ENCODE results near the gene SLC25A13.

Gene SLC25A13

GRCh38 chr7:96322847-96323461 lies 1.1 kb upstream of the SLC25A13 start:
- DNase-seq, result no peak

DNA sequence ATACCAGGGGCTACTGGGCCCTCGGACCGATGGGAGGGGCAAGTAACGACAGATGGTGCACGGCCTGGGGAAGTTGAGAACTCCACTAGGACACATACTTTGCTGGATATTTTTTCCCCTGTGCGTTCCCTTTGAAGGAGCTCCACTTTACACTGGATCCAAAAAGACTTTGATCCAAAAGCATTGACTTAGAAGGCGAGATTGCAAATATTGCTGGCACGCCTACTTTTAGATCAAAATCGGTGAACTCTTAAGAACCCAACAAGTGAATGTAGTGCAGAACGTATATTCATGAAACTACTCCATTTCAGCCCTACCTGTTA lies 436 bp upstream of the SLC25A13 start:
- DNase-seq, result no peak

DNA sequence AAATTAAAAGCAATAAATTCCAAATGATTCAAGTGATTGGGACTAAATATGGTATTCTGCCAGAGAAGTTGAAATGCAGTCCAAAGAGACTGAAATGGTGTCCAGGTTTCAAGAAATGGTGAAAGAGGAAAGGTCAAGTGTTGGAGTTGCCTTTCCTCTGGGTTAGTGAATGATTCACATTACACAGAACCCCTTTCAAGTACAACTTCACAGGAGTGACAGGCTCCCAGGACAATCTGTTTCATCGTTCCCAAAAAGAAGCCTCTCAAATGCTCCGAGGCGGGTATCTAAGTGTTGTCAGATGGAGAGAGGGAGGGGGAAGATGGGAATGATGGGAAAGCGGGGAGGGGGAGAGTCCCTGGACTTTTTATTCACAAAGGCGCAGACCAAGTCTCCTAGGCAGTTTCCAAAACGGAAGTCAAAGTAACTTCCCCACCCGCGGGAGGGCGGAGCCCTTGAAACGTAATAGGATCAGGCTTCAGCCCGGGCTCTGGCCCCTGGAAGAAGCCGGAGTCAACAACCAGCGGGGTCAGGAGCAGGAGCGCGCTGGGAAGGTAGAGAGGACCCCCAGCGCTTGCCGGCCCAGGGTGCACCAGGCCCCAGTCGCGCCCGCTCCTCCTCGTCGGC lies 754 bp downstream of the SLC25A13 start:
- peak; percentile 47 for DNase-seq

DNA sequence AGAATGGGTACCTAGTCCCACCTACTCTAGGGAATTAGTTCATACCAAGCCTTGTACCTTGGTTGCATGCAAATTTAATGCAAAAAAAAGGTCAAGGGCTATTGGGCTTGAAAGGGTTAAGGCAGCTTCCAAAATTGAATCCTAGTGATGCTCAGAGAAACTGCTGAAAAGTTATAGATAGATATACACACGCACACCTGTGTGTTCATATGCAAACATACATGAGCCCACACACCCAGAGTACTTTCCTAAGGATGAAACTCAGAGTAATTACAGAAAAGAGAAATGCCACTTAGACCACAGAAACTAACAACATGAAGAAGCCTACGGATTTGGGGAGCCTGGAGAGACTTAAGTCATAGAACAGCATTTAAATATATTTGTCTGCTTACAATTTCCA lies 1.5 kb downstream of the SLC25A13 start:
- no peak for DNase-seq

GRCh38 chr7:96319439-96319838 lies 2.5 kb downstream of the SLC25A13 start:
- no peak for DNase-seq

DNA sequence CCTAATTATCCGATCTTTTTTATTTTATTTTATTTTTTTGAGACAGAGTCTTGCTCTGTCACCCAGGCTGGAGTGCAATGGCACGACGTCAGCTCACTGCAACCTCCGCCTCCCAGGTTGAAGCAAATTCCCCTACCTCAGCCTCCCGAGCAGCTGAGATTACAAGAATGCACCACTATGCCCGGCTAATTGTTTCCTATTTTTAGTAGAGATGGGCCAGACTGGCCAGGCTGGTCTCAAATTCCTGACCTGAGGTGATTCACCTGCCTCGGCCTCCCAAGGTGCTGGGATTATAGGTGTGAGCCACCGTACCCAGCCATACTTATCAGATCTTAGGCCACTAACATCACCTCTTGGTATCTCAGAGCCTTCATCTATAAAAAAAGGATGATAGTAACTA lies 4.9 kb downstream of the SLC25A13 start:
- DNase-seq, result no peak

DNA sequence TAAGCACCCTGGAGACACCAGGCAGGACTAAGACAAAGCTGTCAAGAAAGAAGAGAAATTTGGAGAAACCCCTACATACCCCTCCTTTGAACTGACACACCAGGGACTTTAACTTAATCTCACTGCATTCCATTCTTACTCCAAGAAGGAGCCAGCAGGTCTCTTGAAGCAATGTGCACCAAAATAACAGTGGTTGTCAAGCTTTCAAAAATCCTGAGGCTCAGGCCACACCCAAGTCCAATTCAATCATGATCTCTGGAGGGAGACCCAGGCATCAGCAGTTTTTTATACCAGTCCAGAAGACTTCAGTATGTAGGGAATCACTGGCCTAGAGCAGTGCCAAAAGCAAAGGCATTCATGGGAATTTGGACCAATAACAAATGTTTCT lies 6.8 kb downstream of the SLC25A13 start:
- DNase-seq, result no peak

DNA sequence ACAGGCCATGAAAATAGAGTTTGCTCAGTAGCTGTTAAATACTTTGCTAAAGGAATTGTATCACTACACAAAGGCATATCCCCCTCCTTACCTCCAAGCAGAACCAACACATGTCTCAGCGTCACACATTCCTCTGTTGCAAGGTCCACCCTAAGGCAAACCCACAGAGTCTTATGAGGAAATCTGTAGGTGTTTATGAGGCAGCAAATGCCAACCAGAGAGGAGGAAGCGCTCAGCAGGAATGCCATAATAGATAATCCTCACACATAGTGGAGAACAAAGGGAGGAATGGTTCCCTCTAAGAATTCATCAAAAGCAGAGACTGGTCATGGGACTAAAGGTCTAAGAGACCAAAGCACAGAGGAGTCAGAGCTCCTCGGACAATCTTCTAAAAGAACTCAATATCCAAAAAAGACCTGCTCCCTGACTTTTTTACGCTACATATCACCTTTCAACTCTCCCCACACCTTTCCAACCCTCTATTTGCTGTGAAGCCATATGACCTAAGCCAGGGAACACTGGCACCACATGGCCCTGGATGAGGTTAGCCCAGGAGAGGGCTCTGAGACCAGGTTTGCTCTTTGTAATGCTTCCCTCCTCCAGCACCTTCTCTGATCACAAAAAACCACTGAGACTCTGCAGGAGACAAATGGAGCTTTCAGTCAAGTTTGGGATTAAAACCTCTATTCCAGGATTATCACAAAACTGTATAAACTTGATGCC lies 7.3 kb downstream of the SLC25A13 start:
- DNase-seq, result no peak

DNA sequence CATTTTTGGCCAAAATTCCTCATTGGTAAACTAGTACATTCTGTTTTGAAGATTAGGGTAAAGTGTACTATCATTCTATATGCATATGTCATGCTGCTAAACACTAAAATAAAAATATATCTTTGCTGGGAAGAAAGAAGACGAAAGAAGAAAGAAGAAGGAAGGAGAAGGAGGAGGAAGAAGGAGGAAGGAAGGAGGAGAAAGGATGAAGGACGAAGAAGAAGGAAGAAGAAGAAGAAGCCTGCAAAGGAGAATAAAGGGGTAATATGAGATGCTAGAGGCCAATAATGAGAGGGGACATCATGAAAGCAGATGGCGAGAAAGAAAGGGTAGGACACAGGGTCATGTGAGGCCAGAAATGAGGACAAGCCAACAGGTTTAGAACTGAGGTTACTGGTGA lies 8.0 kb downstream of the SLC25A13 start:
- no peak for DNase-seq

DNA sequence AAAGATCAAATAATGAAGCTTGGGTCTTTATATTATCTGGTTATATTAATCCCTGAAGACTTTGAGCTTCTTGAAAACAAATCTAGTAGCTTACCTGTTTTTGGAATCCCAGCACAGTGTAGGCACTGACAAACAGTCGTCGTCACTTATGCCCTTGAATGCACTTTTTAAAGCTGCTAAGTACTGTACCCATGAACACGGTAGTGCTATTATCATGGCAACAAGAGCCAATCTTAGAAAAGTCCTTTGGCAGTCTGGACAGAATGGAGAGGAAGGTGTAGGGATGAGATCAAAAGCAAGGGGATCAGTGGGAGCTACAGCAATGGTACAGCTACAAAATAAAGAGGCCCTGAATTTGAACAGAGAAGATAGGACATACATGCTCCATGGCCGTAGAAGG lies 9.4 kb downstream of the SLC25A13 start:
- no peak for DNase-seq

DNA sequence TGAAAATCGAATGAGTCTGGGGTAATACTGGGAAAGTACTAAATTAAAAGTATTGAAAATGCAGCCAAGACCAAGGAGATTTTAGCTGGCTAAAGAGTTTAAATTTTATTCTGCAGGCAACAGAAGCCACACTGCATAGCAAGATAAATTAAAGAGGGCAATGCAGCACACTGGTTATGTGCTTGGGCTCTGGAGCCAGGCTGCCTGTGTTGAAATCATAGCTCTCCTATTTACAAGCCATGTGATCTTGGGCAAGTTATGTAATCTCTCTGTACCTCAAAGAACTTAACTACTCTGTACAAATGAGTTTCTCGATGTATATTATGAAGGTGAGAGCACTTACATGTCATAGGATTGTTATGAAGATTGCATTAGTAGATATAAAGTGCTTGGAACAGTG lies 9.9 kb downstream of the SLC25A13 start:
- no peak for DNase-seq

DNA sequence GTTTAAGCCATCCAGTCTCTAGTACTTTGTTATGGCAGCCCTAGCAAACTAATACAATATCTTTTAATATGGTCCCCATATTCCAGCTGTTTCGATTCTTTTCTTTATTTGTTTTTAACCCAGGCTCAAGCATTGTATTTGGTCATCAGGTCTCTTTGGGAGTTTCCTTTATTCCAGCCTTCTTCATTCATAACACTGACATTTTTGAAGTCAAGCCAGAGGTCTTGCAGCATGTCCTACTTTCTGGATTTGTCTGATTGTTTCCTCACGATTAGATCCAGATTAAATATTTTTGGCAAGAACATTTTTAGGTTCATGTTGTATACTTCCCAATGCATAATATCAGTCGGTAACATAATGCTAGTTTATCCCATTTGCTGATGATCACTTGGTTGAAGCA lies 11.8 kb downstream of the SLC25A13 start:
- no peak for DNase-seq

GRCh38 chr7:96308950-96309263 lies 13.0 kb downstream of the SLC25A13 start:
- DNase-seq, result no peak

GRCh38 chr7:96308253-96308949 lies 13.5 kb downstream of the SLC25A13 start:
- no peak for DNase-seq

DNA sequence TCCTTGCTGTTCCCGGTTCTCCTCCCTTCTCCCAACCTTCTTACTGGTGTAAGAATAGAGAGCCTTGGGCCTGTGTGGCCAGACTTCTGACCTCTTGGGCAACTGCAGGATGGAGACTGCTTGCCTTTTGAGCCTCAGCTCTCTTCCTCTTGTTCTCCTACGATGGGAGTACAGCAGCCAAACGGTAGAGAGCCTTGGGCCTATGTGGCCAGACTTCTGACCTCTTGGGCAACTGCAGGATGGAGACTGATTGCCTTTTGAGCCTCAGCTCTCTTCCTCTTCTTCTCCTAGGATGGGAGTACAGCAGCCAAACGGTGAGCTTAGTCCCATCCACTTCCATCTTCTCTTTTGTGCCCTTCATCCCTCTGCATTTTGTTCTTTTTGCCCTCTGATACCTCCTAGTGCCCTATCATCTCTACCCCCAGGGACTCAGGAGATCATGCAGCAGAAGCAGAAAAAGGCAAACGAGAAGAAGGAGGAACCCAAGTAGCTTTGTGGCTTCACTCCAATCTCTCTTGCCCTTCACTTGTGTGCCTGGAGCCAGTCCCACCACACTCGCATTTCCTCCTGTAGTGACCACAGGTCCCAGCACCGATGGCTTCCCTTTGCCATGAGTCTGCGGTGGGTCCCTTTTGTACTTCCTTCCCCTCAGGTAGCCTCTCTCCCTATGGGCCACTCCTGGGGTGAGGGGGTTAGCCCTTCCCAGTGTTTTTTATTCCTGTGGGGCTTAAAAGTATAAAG lies 15.3 kb downstream of the SLC25A13 start:
- DNase-seq, result no peak

GRCh38 chr7:96305915-96306314 lies 16.0 kb downstream of the SLC25A13 start:
- DNase-seq, result no peak

- DNase-seq, result no peak
Observed at GRCh38 chr7:96304573-96304972, 17.3 kb downstream of the SLC25A13 start.

- no peak for DNase-seq
Observed at GRCh38 chr7:96303686-96304443, 18.0 kb downstream of the SLC25A13 start.

DNA sequence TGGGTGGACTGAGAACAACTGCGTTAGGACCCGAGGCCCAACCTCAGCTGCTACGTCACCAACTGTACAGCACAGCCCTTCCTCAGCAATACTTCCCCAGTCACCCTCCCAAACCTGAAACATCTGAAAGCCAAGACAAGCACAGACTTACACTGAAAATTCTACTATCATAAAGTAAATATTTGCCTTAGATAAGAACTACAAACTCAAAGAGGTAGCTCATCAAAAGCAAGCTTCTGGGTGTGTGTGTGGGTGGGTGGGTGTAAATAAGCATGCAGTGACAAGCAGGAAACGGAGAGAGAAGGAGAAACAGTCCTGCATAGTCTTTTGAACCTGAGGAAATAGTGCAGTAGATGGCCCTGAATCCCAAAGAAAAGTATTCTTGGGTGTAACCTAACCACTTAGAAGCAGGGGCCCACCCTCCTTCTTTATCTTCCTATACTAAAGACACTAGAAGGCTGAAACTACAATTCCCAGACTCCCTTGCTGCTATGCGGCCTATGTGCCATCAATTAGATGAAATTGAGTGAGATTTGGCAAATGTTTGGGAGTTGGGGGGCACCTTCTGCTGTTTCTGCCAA lies 18.7 kb downstream of the SLC25A13 start:
- DNase-seq, result no peak

DNA sequence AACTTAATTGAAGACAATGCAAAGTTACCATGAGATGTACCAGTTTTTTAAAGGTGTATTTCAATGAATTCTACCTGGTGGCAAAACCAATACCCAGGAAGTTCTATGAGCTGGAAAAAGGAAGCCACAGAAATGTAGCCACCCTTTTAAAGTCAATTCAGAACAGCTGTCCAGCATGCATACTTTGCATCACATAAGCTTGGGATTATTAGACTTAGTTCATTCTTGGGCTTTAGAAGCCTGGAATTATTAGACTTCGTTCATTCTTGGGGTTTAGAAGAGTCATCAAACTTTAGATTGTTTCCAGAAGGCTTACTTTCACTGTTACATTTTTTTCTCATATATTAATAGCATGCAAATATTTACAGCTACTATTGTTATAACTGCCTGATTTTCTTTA lies 20.9 kb downstream of the SLC25A13 start:
- no peak for DNase-seq

GRCh38 chr7:96300502-96300901 lies 21.4 kb downstream of the SLC25A13 start:
- DNase-seq, result no peak

- no peak for DNase-seq
Observed at GRCh38 chr7:96299496-96299895, 22.4 kb downstream of the SLC25A13 start.
